HepG2 (cell line): Measurements from ENCODE around the gene MLF1. TPM values are rescaled to one million over a fixed set of nuclear protein-coding genes. Genes with fewer than 3 reads are reported as not detected.

Source experiments
- ATAC-seq: fragments of 200-7000 bp; cut with Tn5 transposase; 3 replicates; pipeline ENCODE4 v1.9.1; 2020; ENCODE audit warnings: mild to moderate bottlenecking, moderate library complexity
- BruUV-seq: library from RNA; stranded (reverse); fragments of 400-500 nt; replicated peaks from 2 replicates; lab custom pipeline; 2021; lab: Mats Ljungman, UMichigan
- CTCF ChIA-PET: fragments of 300-600 bp; formaldehyde crosslinking; extraction: SDS; loops from one replicate; lab custom pipeline; 2021; ENCODE audit warnings: low total read pairs, inconsistent platforms, low intra/inter-chr PET ratio; lab: Yijun Ruan, JAX
- POLR2A ChIA-PET: fragments of 350-600 bp; sonication (Branson Sonifier 250); formaldehyde crosslinking; loops from one replicate; lab custom pipeline; 2020; ENCODE audit warnings: antibody characterized with exemption, inconsistent platforms; lab: Yijun Ruan, JAX
- DNase-seq: peaks from one replicate; pipeline ENCODE4 v3.0.0-alpha.2; 2015; ENCODE audit warnings: low spot score
- FAIRE-seq: peaks from 3 replicates; lab custom pipeline; 2011; peaks lifted over from hg19 to GRCh38; lab: Jason Lieb, UNC
- H2AFZ ChIP-seq: one replicate; pipeline ENCODE4 v1.6.1; 2011; ENCODE audit warnings: low read length, inconsistent platforms
- H3K27ac ChIP-seq: fragments of 300-600 bp; 3 replicates; pipeline ENCODE4 v1.8.0; 2011; ENCODE audit warnings: mixed run types, mild to moderate bottlenecking, mixed read lengths, low read length, inconsistent platforms; ENCODE audit not compliant: insufficient read depth; ENCODE audit errors: extremely low read length
- H3K27me3 ChIP-seq, 2 experiments: fragments of 200-600 bp in 1 of 2; 2 replicates in 1 of 2; 3 replicates in 1 of 2; pipeline versions ENCODE4 v1.6.0 to v1.8.0; 2011; ENCODE audit warnings: low read length in 2 of 2, mild to moderate bottlenecking in 2 of 2, moderate library complexity in 2 of 2, inconsistent platforms in 1 of 2; ENCODE audit not compliant: insufficient read depth in 2 of 2, control insufficient read depth in 1 of 2
- H3K36me3 ChIP-seq, 2 experiments: fragments of 200-600 bp in 1 of 2; replicated peaks in 1 of 2; 2 replicates in 1 of 2; 3 replicates in 1 of 2; pipeline versions ENCODE4 v1.5.1 to v1.8.0; 2011; ENCODE audit warnings: low read length in 2 of 2, inconsistent platforms in 1 of 2; ENCODE audit not compliant: insufficient read depth in 2 of 2, control insufficient read depth in 1 of 2
- H3K4me1 ChIP-seq: 2 replicates; pipeline ENCODE4 v1.5.1; 2012; ENCODE audit warnings: low read length, inconsistent platforms; ENCODE audit not compliant: insufficient read depth
- H3K4me2 ChIP-seq: 2 replicates; pipeline ENCODE4 v1.6.0; 2011; ENCODE audit warnings: low read depth, low read length, inconsistent platforms
- H3K4me3 ChIP-seq, 3 experiments: fragments of 200-600 bp in 1 of 3; sonication (generic), shearing (Covaris generic) in 1 of 3; replicated peaks in 1 of 3; 2 replicates each; pipeline ENCODE4 v1.5.1; 2011 to 2016; ENCODE audit warnings: low read length in 3 of 3, inconsistent platforms in 2 of 3, low read depth in 2 of 3, mild to moderate bottlenecking in 2 of 3, control low read depth in 1 of 3, mixed read lengths in 1 of 3; ENCODE audit not compliant: insufficient read depth in 1 of 3
- H3K79me2 ChIP-seq: one replicate; pipeline ENCODE4 v1.6.1; 2011; ENCODE audit warnings: low read length, inconsistent platforms; ENCODE audit not compliant: insufficient read depth
- H3K9ac ChIP-seq: 2 replicates; pipeline ENCODE4 v1.6.0; 2011; ENCODE audit warnings: mild to moderate bottlenecking, low read depth, low read length, inconsistent platforms; ENCODE audit not compliant: insufficient read depth
- H3K9me3 ChIP-seq: 2 replicates; pipeline ENCODE4 v1.5.1; 2012; ENCODE audit warnings: mild to moderate bottlenecking, low read length
- H4K20me1 ChIP-seq: 2 replicates; pipeline ENCODE4 v1.6.0; 2011; ENCODE audit warnings: inconsistent platforms, mild to moderate bottlenecking, low read length, moderate library complexity; ENCODE audit not compliant: insufficient read depth
- CCAR2 ChIP-seq: fragments of 200-400 bp; formaldehyde crosslinking; optimal IDR thresholded peaks from 2 replicates; pipeline ENCODE3; 2018; ENCODE audit warnings: low read depth, mild to moderate bottlenecking, low read length, moderate library complexity
- FOXP4 ChIP-seq: sonication (generic); formaldehyde crosslinking; IDR thresholded peaks from 2 replicates; pipeline ENCODE4 v1.4.0; 2020; ENCODE audit warnings: missing genetic modification reagents
- HNF4G ChIP-seq, 2 experiments: sonication (generic) in 1 of 2; formaldehyde crosslinking in 1 of 2; IDR thresholded peaks; 2 replicates each; pipeline versions ENCODE4 v1.4.0 to v1.6.1; 2011 to 2020; ENCODE audit warnings: borderline replicate concordance in 2 of 2, low read depth in 2 of 2, mild to moderate bottlenecking in 2 of 2, low read length in 1 of 2, missing genetic modification reagents in 1 of 2, moderate library complexity in 1 of 2
- JUNB ChIP-seq: sonication (generic); formaldehyde crosslinking; IDR thresholded peaks from 2 replicates; pipeline ENCODE4 v1.8.0; 2022; ENCODE audit warnings: missing genetic modification reagents, mild to moderate bottlenecking, borderline replicate concordance
- NFE2L1 ChIP-seq: sonication (generic); formaldehyde crosslinking; IDR thresholded peaks from 2 replicates; pipeline ENCODE4 v1.4.0; 2020; ENCODE audit warnings: missing genetic modification reagents, mild to moderate bottlenecking, borderline replicate concordance
- PAWR ChIP-seq: sonication (generic); formaldehyde crosslinking; IDR thresholded peaks from 2 replicates; pipeline ENCODE4 v1.4.0; 2020; ENCODE audit warnings: missing genetic modification reagents, mild to moderate bottlenecking, borderline replicate concordance
- PLRG1 ChIP-seq: fragments of 450-650 bp; conservative IDR thresholded peaks from 2 replicates; pipeline ENCODE4 v1.6.1; 2016
- ZFYVE20 ChIP-seq: sonication (generic); formaldehyde crosslinking; IDR thresholded peaks from 2 replicates; pipeline ENCODE4 v1.8.0; 2023; ENCODE audit warnings: low read depth, mild to moderate bottlenecking, moderate library complexity, missing genetic modification reagents, borderline replicate concordance
- ZKSCAN1 ChIP-seq: fragments of 150-350 bp; IDR thresholded peaks from 2 replicates; pipeline ENCODE4 v1.6.1; 2014; ENCODE audit warnings: low read length
- ZKSCAN8 ChIP-seq: IDR thresholded peaks from 2 replicates; pipeline ENCODE4 v1.6.1; 2016; ENCODE audit warnings: borderline replicate concordance, missing genetic modification reagents, missing compliant biosample characterization
- ZMYM4 ChIP-seq: sonication (generic); formaldehyde crosslinking; IDR thresholded peaks from 2 replicates; pipeline ENCODE4 v1.8.1; 2023; ENCODE audit warnings: mild to moderate bottlenecking, missing genetic modification reagents
- ZNF18 ChIP-seq: sonication (generic); formaldehyde crosslinking; IDR thresholded peaks from 2 replicates; pipeline ENCODE4 v1.8.0; 2022; ENCODE audit warnings: mild to moderate bottlenecking, missing genetic modification reagents; ENCODE audit not compliant: insufficient replicate concordance
- ZNF562 ChIP-seq: sonication (generic); formaldehyde crosslinking; IDR thresholded peaks from 2 replicates; pipeline ENCODE4 v1.8.0; 2022; ENCODE audit warnings: missing genetic modification reagents, borderline replicate concordance
- ZNF740 ChIP-seq: sonication (generic); formaldehyde crosslinking; IDR thresholded peaks from 2 replicates; pipeline ENCODE4 v1.4.0; 2020; ENCODE audit warnings: missing genetic modification reagents
- WGBS: methylation state at CpG from one replicate; pipeline ENCODE4 v1.1.6; 2017; ENCODE audit warnings: low lambda C conversion rate; 5-methylcytosine and 5-hydroxymethylcytosine counted together
- in situ Hi-C: cut with HindIII; loops from 2 replicates; pipeline ENCODE4 v1.10.0; 2017; ENCODE audit warnings: low pct_unique_long_range_greater_than_20kb; ENCODE audit not compliant: extremely low pct_ligation_motif_present
- intact Hi-C: fragments of 100-400 bp; cut with micrococcal nuclease; formaldehyde crosslinking; loops from one replicate; pipeline ENCODE4 v1.10.0; 2022; ENCODE audit not compliant: unreplicated experiment
- polyA plus RNA-seq, 8 experiments: library from polyadenylated mRNA; depleted of rRNA in 3 of 8; stranded (reverse) in 7 of 8; unstranded in 1 of 8; fragments of >200 nt; fragmentation: Illumina TruSeq in 4 of 8; extraction: Trizol in 4 of 8; gene quantifications; 2 replicates each; pipeline versions ENCODE4 v1.2.1 to v1.2.3, GENCODE V29; 2011 to 2016; ENCODE audit warnings: low read depth in 4 of 8, missing spikeins in 1 of 8, mixed read lengths in 1 of 8; ENCODE audit not compliant: insufficient read depth in 1 of 8
- total RNA-seq, 5 experiments: library from RNA; depleted of rRNA; stranded (reverse); fragments of >200 nt; fragmentation: Illumina TruSeq; extraction: Trizol; gene quantifications; 2 replicates each; pipeline ENCODE4 v1.2.3, GENCODE V29; 2016; ENCODE audit warnings: low read depth in 1 of 5
- TF ChIP-seq, protein P1 (sequence below): sonication (generic); formaldehyde crosslinking; IDR thresholded peaks from 2 replicates; pipeline ENCODE4 v1.8.1; 2022; ENCODE audit warnings: mild to moderate bottlenecking, missing genetic modification reagents
- TF ChIP-seq, protein P2 (sequence below): sonication (generic); formaldehyde crosslinking; IDR thresholded peaks from 2 replicates; pipeline ENCODE4 v1.4.0; 2020; ENCODE audit warnings: missing genetic modification reagents, borderline replicate concordance

MLF1 gene
- total and polyA plus RNA-seq, 2 of the 13 experiments (the other 11 are each of a cell fraction or from before 2014, with no cell fraction given): 0.88 to 1.0 TPM

- peak; percentile 94 for ATAC-seq
- intact Hi-C loops: loop anchor here (5.0 to 10.0 kb wide), 4 partner anchors 92 to 1030 kb away; partner anchors contain the start of gene MFSD1
- H4K20me1 ChIP-seq: no peaks in the 10 kb centered on the region; the same call in 1 of the 2 replicates
- no peaks in the 10 kb centered on the region for H3K9me3 ChIP-seq
- H3K4me1 ChIP-seq: peaks cover 26% of the 10 kb centered on the region
- peaks cover 2 to 8% of the 10 kb centered on the region in 2 experiments; a peak in 2 of 5 replicates for H3K36me3 ChIP-seq
- peak within 1 kb of the TSS; percentile 85 for H3K27ac ChIP-seq
- ChIA-PET CTCF (interaction anchor here (1.3 to 1.4 kb wide), 2 partner anchors 105 to 147 kb away, joined by 3 to 5 read pairs; no protein-coding TSS in a partner anchor), POLR2A (interaction anchor here (0.7 to 1.7 kb wide), 4 partner anchors 13 to 1484 kb away, joined by 3 to 8 read pairs (median 4); partner anchors contain the start of gene CCNL1)
- no peaks in the 10 kb centered on the region; a peak in 1 of 5 replicates for H3K27me3 ChIP-seq
- no TSS peak for BruUV-seq
- H3K9ac ChIP-seq: peak within 1 kb of the TSS; percentile 86
- in situ Hi-C loops: loop anchor here (5.0 kb wide), 1 partner anchor 107 kb away; no protein-coding TSS in a partner anchor
- H3K4me3 ChIP-seq: peak within 1 kb of the TSS; percentile 90 to 93 (median 93)
- FAIRE-seq: peak; percentile 89
- peak within 1 kb of the TSS; percentile 74 for H3K4me2 ChIP-seq
- DNase-seq: peak; percentile 96
- 1% methylated on average over 23 of the region's 42 CpGs for WGBS
- peaks cover 23% of the 10 kb centered on the region for H3K79me2 ChIP-seq
- H2AFZ ChIP-seq: peak within 1 kb of the TSS; percentile 96
- peak; percentile 70 for TF ChIP-seq FOXP4 (CRISPR knock-in tag)
- no peak for TF ChIP-seq ZKSCAN1
- TF ChIP-seq, protein P1, sequence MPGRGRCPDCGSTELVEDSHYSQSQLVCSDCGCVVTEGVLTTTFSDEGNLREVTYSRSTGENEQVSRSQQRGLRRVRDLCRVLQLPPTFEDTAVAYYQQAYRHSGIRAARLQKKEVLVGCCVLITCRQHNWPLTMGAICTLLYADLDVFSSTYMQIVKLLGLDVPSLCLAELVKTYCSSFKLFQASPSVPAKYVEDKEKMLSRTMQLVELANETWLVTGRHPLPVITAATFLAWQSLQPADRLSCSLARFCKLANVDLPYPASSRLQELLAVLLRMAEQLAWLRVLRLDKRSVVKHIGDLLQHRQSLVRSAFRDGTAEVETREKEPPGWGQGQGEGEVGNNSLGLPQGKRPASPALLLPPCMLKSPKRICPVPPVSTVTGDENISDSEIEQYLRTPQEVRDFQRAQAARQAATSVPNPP (CRISPR knock-in tag): peak; percentile 65; the same call in 1 of the 2 replicates
- TF ChIP-seq PLRG1: no peak
- peak; percentile 71; the same call in 1 of the 2 replicates for TF ChIP-seq HNF4G (IDR thresholded peaks at IDR 0.05; ENCODE audit: borderline replicate concordance, low read depth, low read length)
- TF ChIP-seq HNF4G (CRISPR knock-in tag; IDR thresholded peaks at IDR 0.05; ENCODE audit: borderline replicate concordance, low read depth): no peak
- TF ChIP-seq, protein P2, sequence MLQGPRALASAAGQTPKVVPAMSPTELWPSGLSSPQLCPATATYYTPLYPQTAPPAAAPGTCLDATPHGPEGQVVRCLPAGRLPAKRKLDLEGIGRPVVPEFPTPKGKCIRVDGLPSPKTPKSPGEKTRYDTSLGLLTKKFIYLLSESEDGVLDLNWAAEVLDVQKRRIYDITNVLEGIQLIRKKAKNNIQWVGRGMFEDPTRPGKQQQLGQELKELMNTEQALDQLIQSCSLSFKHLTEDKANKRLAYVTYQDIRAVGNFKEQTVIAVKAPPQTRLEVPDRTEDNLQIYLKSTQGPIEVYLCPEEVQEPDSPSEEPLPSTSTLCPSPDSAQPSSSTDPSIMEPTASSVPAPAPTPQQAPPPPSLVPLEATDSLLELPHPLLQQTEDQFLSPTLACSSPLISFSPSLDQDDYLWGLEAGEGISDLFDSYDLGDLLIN (CRISPR knock-in tag): no peak
- TF ChIP-seq ZMYM4 (CRISPR knock-in tag): peak; percentile 100
- TF ChIP-seq JUNB (CRISPR knock-in tag): no peak
- TF ChIP-seq ZNF740 (CRISPR knock-in tag): no peak
- TF ChIP-seq PAWR (CRISPR knock-in tag): no peak
- no peak for TF ChIP-seq NFE2L1
- peak; percentile 73 for TF ChIP-seq ZNF18 (CRISPR knock-in tag)
- TF ChIP-seq ZKSCAN8: peak; percentile 68; the same call in 1 of the 2 replicates
- TF ChIP-seq ZNF562 (CRISPR knock-in tag): no peak
- TF ChIP-seq CCAR2: peak; percentile 66
- no peak for TF ChIP-seq ZFYVE20
Observed at GRCh38 chr3:158644345-158644908, 73.4 kb downstream of the MLF1 start, which contains the start of gene GFM1. GFM1 (plus strand) TSS chr3:158644527; CDS start chr3:158644635, 108 bp downstream.
